Right atrium auricular region (tissue), 2 donors: Measurements from ENCODE around the gene PGBD5. TPM values are rescaled to one million over a fixed set of nuclear protein-coding genes. Genes with fewer than 3 reads are reported as not detected.

ENCODE experiments used
- DNase-seq: peaks from one replicate; pipeline ENCODE4 v3.0.0-alpha.2; 2019; ENCODE audit warnings: low spot score
- H3K27ac ChIP-seq, 2 donors: fragments of 200-600 bp; sonication (generic); 1 replicate in 1 of 2; 2 replicates in 1 of 2; pipeline ENCODE4 v1.5.1; 2016 to 2019
- H3K27me3 ChIP-seq, 2 donors: fragments of 200-600 bp; sonication (generic); one replicate each; pipeline versions ENCODE4 v1.5.1 to v1.6.0; 2017 to 2019
- H3K36me3 ChIP-seq: fragments of 200-600 bp; sonication (generic); one replicate; pipeline ENCODE4 v1.5.1; 2016
- H3K4me1 ChIP-seq, 2 donors: fragments of 200-600 bp; sonication (generic); one replicate each; pipeline versions ENCODE4 v1.5.1 to v1.6.0; 2017 to 2019
- H3K4me3 ChIP-seq, 2 donors: fragments of 200-600 bp; sonication (generic); 1 replicate in 1 of 2; 2 replicates in 1 of 2; pipeline ENCODE4 v1.5.1; 2017 to 2019; ENCODE audit warnings: mild to moderate bottlenecking in 1 of 2, moderate library complexity in 1 of 2
- H3K9me3 ChIP-seq, 2 donors: fragments of 200-600 bp; sonication (generic); one replicate each; pipeline ENCODE4 v1.5.1; 2019
- total RNA-seq, 2 donors: library from RNA; depleted of rRNA; stranded (reverse); fragments of >200 nt; gene quantifications; one replicate each; pipeline ENCODE4 v1.1.0, GENCODE V29; 2016
- TF ChIP-seq, protein P1 (sequence below), 2 donors: fragments of 200-600 bp; sonication (generic); IDR thresholded peaks; one replicate each; pipeline ENCODE4 v1.5.1; 2019; ENCODE audit warnings: antibody characterized with exemption in 2 of 2

Gene PGBD5
- total RNA-seq, 2 donors from 2014 or later: 13.2 to 18.5 TPM

DNA sequence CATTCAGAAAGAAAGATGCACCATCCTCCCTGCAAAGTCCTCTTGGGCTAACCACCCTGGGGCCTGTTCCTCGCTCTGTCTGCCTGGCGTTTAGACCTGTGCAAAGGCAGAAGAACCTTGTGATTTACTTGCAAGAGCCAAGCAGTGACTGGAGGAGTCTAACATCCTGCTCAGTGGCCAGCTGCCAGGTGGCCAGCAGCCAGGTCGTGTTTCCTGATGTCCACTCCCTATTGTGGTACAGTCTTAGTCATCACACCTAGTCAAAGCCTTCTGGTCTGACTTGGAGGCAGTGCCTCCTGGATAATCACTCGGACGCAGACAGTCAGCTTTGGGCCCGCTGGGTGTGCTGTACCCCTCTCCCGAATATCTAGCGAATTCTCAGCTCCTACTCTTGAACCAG lies 118.1 kb downstream of the PGBD5 start:
- Histone ChIP-seq H3K36me3 (no peaks in the 10 kb centered on the region), H3K27me3 (no peaks in the 10 kb centered on the region), H3K4me1 (peaks cover 0 to 10% of the 10 kb centered on the region in 2 donors), H3K27ac (no peak overlapping the region), H3K9me3 (no peaks in the 10 kb centered on the region), H3K4me3 (no peak overlapping the region)
- TF ChIP-seq, protein P1, sequence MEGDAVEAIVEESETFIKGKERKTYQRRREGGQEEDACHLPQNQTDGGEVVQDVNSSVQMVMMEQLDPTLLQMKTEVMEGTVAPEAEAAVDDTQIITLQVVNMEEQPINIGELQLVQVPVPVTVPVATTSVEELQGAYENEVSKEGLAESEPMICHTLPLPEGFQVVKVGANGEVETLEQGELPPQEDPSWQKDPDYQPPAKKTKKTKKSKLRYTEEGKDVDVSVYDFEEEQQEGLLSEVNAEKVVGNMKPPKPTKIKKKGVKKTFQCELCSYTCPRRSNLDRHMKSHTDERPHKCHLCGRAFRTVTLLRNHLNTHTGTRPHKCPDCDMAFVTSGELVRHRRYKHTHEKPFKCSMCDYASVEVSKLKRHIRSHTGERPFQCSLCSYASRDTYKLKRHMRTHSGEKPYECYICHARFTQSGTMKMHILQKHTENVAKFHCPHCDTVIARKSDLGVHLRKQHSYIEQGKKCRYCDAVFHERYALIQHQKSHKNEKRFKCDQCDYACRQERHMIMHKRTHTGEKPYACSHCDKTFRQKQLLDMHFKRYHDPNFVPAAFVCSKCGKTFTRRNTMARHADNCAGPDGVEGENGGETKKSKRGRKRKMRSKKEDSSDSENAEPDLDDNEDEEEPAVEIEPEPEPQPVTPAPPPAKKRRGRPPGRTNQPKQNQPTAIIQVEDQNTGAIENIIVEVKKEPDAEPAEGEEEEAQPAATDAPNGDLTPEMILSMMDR (IDR thresholded peaks at IDR 0.05): no peak
- peak; percentile 79 for DNase-seq

DNA sequence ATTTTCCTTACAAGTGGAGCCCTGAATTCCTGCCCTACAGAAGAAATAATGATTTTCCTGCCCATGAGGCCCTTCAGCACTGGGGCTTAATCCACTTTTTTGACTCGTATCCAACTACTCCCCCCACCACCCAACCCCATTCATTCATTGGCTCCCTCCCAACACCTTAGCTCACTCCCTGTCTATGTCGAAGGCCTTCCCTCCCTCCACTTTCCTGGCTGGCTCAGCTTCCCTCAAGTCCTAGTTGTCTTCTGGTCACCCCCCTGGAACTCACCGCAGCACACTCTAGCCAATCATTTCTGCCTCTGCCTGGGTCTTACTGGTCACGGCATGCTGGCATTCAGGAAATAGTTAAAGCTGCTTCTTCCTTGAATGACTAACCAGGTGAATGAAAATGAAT lies 118.9 kb downstream of the PGBD5 start:
- H3K27ac ChIP-seq: no peak overlapping the region
- H3K9me3 ChIP-seq: no peaks in the 10 kb centered on the region
- TF ChIP-seq, protein P1 (IDR thresholded peaks at IDR 0.05): no peak
- no peak overlapping the region for H3K4me3 ChIP-seq
- H3K36me3 ChIP-seq: no peaks in the 10 kb centered on the region
- H3K4me1 ChIP-seq: peaks cover 0 to 10% of the 10 kb centered on the region in 2 donors
- H3K27me3 ChIP-seq: no peaks in the 10 kb centered on the region
- DNase-seq: no peak

DNA sequence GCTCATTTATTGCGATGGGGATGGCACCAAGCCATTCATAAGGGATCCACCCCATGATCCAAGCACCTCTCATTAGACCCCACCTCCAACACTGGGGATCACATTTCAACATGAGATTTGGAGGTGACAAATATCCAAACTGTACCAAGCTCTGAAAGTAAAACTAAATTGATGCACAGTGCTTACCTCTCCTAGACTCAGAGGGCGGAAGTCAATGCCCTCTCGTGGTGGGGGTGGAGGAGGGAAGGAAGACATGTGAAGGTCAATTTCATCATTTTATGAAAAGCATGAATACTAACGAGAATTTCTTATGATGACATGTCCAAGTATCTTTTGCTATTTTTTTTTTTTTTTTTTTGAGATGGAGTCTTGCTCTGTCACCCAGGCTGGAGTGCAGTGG lies 120.0 kb downstream of the PGBD5 start:
- Histone ChIP-seq H3K27me3 (no peaks in the 10 kb centered on the region), H3K4me3 (no peak overlapping the region), H3K4me1 (peaks cover 0 to 10% of the 10 kb centered on the region in 2 donors), H3K27ac (no peak overlapping the region), H3K36me3 (no peaks in the 10 kb centered on the region), H3K9me3 (no peaks in the 10 kb centered on the region)
- TF ChIP-seq, protein P1 (IDR thresholded peaks at IDR 0.05): no peak
- DNase-seq: no peak

DNA sequence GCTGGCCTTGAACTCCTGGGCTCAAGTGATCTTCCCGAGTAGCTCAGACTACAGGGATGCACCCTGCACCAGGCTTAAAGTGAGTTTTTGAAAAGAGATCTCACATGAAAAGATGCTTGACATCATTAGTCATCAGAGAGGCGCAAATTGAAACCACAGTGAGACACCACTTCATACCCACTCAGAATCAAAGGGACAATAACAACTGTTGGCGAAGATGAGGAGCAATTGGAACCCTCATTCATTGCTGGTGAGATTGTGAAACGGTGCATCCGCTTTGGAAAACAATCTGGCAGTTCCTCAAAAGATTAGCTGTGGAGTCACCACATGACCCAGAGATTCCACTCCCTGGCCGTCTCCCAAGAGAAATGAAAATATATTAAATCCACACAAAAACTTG lies 122.3 kb downstream of the PGBD5 start:
- Histone ChIP-seq H3K4me1 (peaks cover 0 to 10% of the 10 kb centered on the region in 2 donors), H3K27ac (peak overlapping the region; percentile 13 to 38)
- peak; percentile 74 for DNase-seq

DNA sequence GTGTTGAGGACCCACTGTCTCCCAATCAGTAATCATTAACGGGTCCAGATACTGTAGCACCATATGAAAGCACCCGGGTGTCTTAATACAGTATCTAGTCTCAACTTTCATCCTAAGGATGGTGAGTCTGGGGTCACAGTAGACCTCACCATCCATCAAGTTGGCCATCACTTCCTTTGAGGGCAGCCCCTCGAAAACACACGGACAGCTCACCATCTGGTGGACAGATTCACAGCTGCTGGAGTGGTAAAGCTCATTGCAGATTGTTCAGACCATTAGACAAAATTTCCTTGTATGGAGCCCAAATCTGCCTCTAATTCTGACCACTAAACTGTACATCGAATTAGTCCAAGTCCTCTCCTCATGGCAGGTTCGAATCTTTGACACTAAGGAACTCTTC lies 123.1 kb downstream of the PGBD5 start:
- Histone ChIP-seq H3K4me1 (peaks cover 0 to 10% of the 10 kb centered on the region in 2 donors), H3K9me3 (no peaks in the 10 kb centered on the region), H3K27me3 (no peaks in the 10 kb centered on the region), H3K27ac (no peak overlapping the region), H3K4me3 (no peak overlapping the region), H3K36me3 (no peaks in the 10 kb centered on the region)
- no peak for DNase-seq
- TF ChIP-seq, protein P1 (IDR thresholded peaks at IDR 0.05): no peak

More for the DNA sequence above, 122.3 kb downstream of the PGBD5 start:
- H3K9me3 ChIP-seq: no peaks in the 10 kb centered on the region
- H3K4me3 ChIP-seq: no peak overlapping the region
- H3K27me3 ChIP-seq: no peaks in the 10 kb centered on the region
- no peaks in the 10 kb centered on the region for H3K36me3 ChIP-seq
- TF ChIP-seq, protein P1 (IDR thresholded peaks at IDR 0.05): no peak

DNA sequence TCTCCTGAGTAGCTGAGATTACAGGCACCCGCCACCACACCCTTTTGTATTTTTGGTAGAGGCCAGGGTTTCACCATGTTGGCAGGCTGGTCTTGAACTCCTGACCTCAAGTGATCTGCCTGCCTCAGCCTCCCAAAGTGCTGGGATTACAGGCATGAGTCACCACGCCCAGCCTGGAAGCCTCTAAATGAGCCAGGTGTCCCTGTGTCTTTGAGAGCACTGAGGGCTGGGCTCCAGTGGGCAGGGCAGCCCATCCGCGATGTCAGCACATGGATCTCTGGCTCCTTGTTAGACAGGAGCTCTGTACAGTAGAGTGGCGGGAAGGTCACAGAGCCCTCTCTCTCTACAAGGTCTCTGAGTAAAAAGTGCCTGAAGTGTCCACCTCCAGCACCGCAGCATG lies 124.3 kb downstream of the PGBD5 start:
- DNase-seq: no peak
- Histone ChIP-seq H3K27ac (no peak overlapping the region), H3K9me3 (no peaks in the 10 kb centered on the region), H3K4me3 (no peak overlapping the region), H3K36me3 (no peaks in the 10 kb centered on the region), H3K4me1 (peaks cover 0 to 10% of the 10 kb centered on the region in 2 donors), H3K27me3 (no peaks in the 10 kb centered on the region)
- TF ChIP-seq, protein P1 (IDR thresholded peaks at IDR 0.05): no peak
